ENCODE results near the gene PRR22. TPM values are rescaled to one million over a fixed set of nuclear protein-coding genes. Genes with fewer than 3 reads are reported as not detected.
"Not testable (repeated sequence)": the region's sequence is repeated elsewhere in the genome, so short reads cannot be mapped to it uniquely, and the experiment has no call there.

Gene PRR22
- total RNA-seq, 1 donor from 2014 or later: 6.1 TPM

- no peaks in the 10 kb centered on the region for H3K27me3 Mint-ChIP-seq (ENCODE audit: low read depth)
- no peak overlapping the region for H3K27ac Mint-ChIP-seq
- no peaks in the 10 kb centered on the region for H3K4me1 Mint-ChIP-seq (ENCODE audit: low read depth)
- DNase-seq (ENCODE audit: low spot score): no peak
- H3K9me3 Mint-ChIP-seq: no peaks in the 10 kb centered on the region
- intact Hi-C loops (cut with micrococcal nuclease): no loop called here
- H3K4me3 Mint-ChIP-seq (ENCODE audit: low read depth): no peak overlapping the region
- no peaks in the 10 kb centered on the region for H3K36me3 Mint-ChIP-seq (ENCODE audit: low read depth)
Measured at GRCh38 chr19:5749505-5749904, 35.0 kb downstream of the PRR22 start.

- H3K9me3 Mint-ChIP-seq; intact Hi-C loops (cut with micrococcal nuclease); DNase-seq (ENCODE audit: low spot score); H3K27me3 Mint-ChIP-seq (ENCODE audit: low read depth); H3K4me1 Mint-ChIP-seq (ENCODE audit: low read depth); H3K27ac Mint-ChIP-seq; H3K36me3 Mint-ChIP-seq (ENCODE audit: low read depth); H3K4me3 Mint-ChIP-seq (ENCODE audit: low read depth): not testable (repeated sequence)
Measured at GRCh38 chr19:5748920-5749319, 35.6 kb downstream of the PRR22 start.

- intact Hi-C loops (cut with micrococcal nuclease); H3K4me3 Mint-ChIP-seq (ENCODE audit: low read depth); H3K36me3 Mint-ChIP-seq (ENCODE audit: low read depth); H3K9me3 Mint-ChIP-seq; H3K27ac Mint-ChIP-seq; H3K4me1 Mint-ChIP-seq (ENCODE audit: low read depth); H3K27me3 Mint-ChIP-seq (ENCODE audit: low read depth); DNase-seq (ENCODE audit: low spot score): not testable (repeated sequence)
Measured at GRCh38 chr19:5744999-5745398, 39.5 kb downstream of the PRR22 start.

DNA sequence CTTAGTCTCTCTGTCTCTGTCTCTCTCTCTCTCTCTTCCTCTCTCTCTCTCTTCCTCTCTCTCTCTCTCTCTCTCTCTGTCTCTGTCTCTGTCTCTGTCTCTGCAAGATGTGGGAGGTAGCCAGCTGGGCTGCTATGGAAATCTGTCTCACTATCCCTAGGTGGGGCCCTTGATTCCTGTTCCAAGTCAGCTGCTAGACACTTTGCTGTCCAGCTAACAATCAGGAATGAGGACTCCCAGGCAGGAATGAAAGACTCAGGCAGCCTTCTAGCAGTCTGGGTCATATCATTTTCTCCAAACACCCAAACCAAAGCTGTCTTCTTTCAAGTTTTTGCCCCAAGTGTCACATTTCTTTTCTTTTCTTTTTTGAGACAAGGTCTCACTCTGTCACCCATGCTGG is 40.9 kb downstream of the PRR22 start:
- Mint-ChIP-seq H3K27me3 (ENCODE audit: low read depth) (no peaks in the 10 kb centered on the region), H3K36me3 (ENCODE audit: low read depth) (no peaks in the 10 kb centered on the region), H3K27ac (no peak overlapping the region), H3K4me3 (ENCODE audit: low read depth) (no peak overlapping the region), H3K4me1 (ENCODE audit: low read depth) (no peaks in the 10 kb centered on the region), H3K9me3 (no peaks in the 10 kb centered on the region)
- intact Hi-C loops (cut with micrococcal nuclease): no loop called here
- DNase-seq (ENCODE audit: low spot score): no peak

DNA sequence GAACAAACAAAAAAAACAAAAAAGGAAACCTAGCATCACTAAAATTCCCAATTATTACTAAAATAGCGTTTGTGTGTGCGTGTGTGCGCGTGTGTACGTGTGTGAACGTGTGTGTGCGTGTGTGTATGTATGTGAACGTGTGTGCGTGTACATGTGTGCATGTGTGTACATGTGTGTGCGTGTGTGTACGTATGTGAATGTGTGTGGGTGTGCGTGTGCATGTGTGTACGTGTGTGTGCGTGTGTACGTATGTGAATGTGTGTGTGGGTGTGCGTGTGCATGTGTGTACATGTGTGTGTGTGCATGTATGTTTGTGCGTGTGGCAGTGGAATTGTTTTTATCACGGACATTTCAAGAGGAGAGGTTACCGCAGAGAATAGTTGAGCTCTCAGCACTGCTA is 42.5 kb downstream of the PRR22 start:
- Mint-ChIP-seq H3K4me1 (ENCODE audit: low read depth) (no peaks in the 10 kb centered on the region), H3K9me3 (no peaks in the 10 kb centered on the region), H3K36me3 (ENCODE audit: low read depth) (no peaks in the 10 kb centered on the region), H3K27me3 (ENCODE audit: low read depth) (no peaks in the 10 kb centered on the region), H3K4me3 (ENCODE audit: low read depth) (no peak overlapping the region), H3K27ac (no peak overlapping the region)
- DNase-seq (ENCODE audit: low spot score): no peak
- intact Hi-C loops (cut with micrococcal nuclease): no loop called here

GRCh38 chr19:5738423-5738822 is 46.1 kb downstream of the PRR22 start:
- Mint-ChIP-seq H3K4me1 (ENCODE audit: low read depth) (no peaks in the 10 kb centered on the region), H3K27ac (no peak overlapping the region), H3K9me3 (no peaks in the 10 kb centered on the region), H3K4me3 (ENCODE audit: low read depth) (no peak overlapping the region), H3K36me3 (ENCODE audit: low read depth) (no peaks in the 10 kb centered on the region), H3K27me3 (ENCODE audit: low read depth) (no peaks in the 10 kb centered on the region)
- DNase-seq (ENCODE audit: low spot score): no peak
- intact Hi-C loops (cut with micrococcal nuclease): no loop called here

GRCh38 chr19:5733172-5733571 is 51.4 kb downstream of the PRR22 start:
- DNase-seq (ENCODE audit: low spot score); H3K27me3 Mint-ChIP-seq (ENCODE audit: low read depth); H3K27ac Mint-ChIP-seq; H3K4me1 Mint-ChIP-seq (ENCODE audit: low read depth); H3K36me3 Mint-ChIP-seq (ENCODE audit: low read depth); H3K9me3 Mint-ChIP-seq; intact Hi-C loops (cut with micrococcal nuclease); H3K4me3 Mint-ChIP-seq (ENCODE audit: low read depth): not testable (repeated sequence)

Other genes starting within 250 kb of the PRR22 start
- gene TINCR, start 216.8 kb downstream of the PRR22 start, total RNA-seq: 0.37 and 0.52 TPM in 2 replicates
- 96.1 and 96.7 TPM in 2 replicates for gene SAFB2, start 162.0 kb downstream of the PRR22 start, total RNA-seq
- 132 and 143 TPM in 2 replicates for gene SAFB, start 161.7 kb downstream of the PRR22 start, total RNA-seq
- gene MICOS13, start 104.2 kb downstream of the PRR22 start, total RNA-seq: 54.3 and 60.9 TPM in 2 replicates
- 2.0 and 2.5 TPM in 2 replicates for gene HSD11B1L, start 103.7 kb downstream of the PRR22 start, total RNA-seq
- 996 and 1,031 TPM in 2 replicates for gene RPL36, start 94.5 kb downstream of the PRR22 start, total RNA-seq
- gene LONP1, start 64.6 kb downstream of the PRR22 start, total RNA-seq: 192 and 196 TPM in 2 replicates
- gene CATSPERD, start 64.1 kb downstream of the PRR22 start, total RNA-seq: not detected in 2 replicates
- 74.0 and 84.3 TPM in 2 replicates for gene DUS3L, start 6.4 kb upstream of the PRR22 start, total RNA-seq
- 0.85 and 0.87 TPM in 2 replicates for gene NRTN, start 20.3 kb upstream of the PRR22 start, total RNA-seq
- gene FUT6, start 55.0 kb upstream of the PRR22 start, total RNA-seq: not detected in 2 replicates
- not detected in 2 replicates for gene FUT3, start 66.7 kb upstream of the PRR22 start, total RNA-seq
- gene FUT5, start 85.8 kb upstream of the PRR22 start, total RNA-seq: not detected in 2 replicates
- 230 and 246 TPM in 2 replicates for gene NDUFA11, start 119.0 kb upstream of the PRR22 start, total RNA-seq
- 3.1 and 3.8 TPM in 2 replicates for gene VMAC, start 120.1 kb upstream of the PRR22 start, total RNA-seq
- gene CAPS, start 129.5 kb upstream of the PRR22 start, total RNA-seq: 3.3 and 4.8 TPM in 2 replicates
- gene RANBP3, start 193.4 kb upstream of the PRR22 start, total RNA-seq: 98.2 and 105 TPM in 2 replicates